A673 (cell line): Measurements from ENCODE around the gene TPPP. TPM values are rescaled to one million over a fixed set of nuclear protein-coding genes. Genes with fewer than 3 reads are reported as not detected.

Experiments
- BruUV-seq: library from RNA; stranded (reverse); fragments of 400-500 nt; replicated peaks from 2 replicates; lab custom pipeline; 2021; lab: Mats Ljungman, UMichigan
- CTCF ChIA-PET: fragments of 300-600 bp; sonication (Branson Sonifier 250); formaldehyde crosslinking; loops from one replicate; lab custom pipeline; 2022; ENCODE audit warnings: antibody characterized with exemption; lab: Charles Lee
- POLR2A ChIA-PET: fragments of 300-600 bp; sonication (Branson Sonifier 250); formaldehyde crosslinking; loops from one replicate; lab custom pipeline; 2022; ENCODE audit warnings: antibody characterized with exemption; ENCODE audit not compliant: low non-redundant PET; lab: Charles Lee
- DNase-seq: peaks from one replicate; pipeline ENCODE4 v3.0.0-alpha.2; 2015; ENCODE audit warnings: low spot score
- H3K27ac ChIP-seq: fragments of 200-600 bp; sonication (generic); 2 replicates; pipeline ENCODE4 v1.5.1; 2016; ENCODE audit warnings: mixed run types, low read depth, mild to moderate bottlenecking, mixed read lengths, antibody characterized with exemption, low read length; ENCODE audit not compliant: poor library complexity, severe bottlenecking
- H3K27me3 ChIP-seq: fragments of 200-600 bp; sonication (generic); replicated peaks from 2 replicates; pipeline ENCODE4 v1.6.1; 2017; ENCODE audit warnings: mixed run types, low read depth, mild to moderate bottlenecking, mixed read lengths, antibody characterized with exemption, low read length; ENCODE audit not compliant: insufficient read depth, poor library complexity
- H3K36me3 ChIP-seq: fragments of 200-600 bp; sonication (generic); 2 replicates; pipeline ENCODE4 v1.6.1; 2016; ENCODE audit warnings: mixed run types, mild to moderate bottlenecking, mixed read lengths, antibody characterized with exemption, low read length; ENCODE audit not compliant: insufficient read depth, poor library complexity, severe bottlenecking
- H3K4me1 ChIP-seq: fragments of 200-600 bp; sonication (generic); 2 replicates; pipeline ENCODE4 v1.6.1; 2017; ENCODE audit warnings: mixed run types, mild to moderate bottlenecking, mixed read lengths, antibody characterized with exemption, low read length; ENCODE audit not compliant: insufficient read depth, poor library complexity, severe bottlenecking
- H3K4me3 ChIP-seq: fragments of 200-600 bp; sonication (generic); 2 replicates; pipeline ENCODE4 v1.5.1; 2016; ENCODE audit warnings: low read depth, mixed run types, mild to moderate bottlenecking, mixed read lengths, low read length; ENCODE audit not compliant: poor library complexity, severe bottlenecking
- H3K9me3 ChIP-seq: fragments of 200-600 bp; sonication (generic); 2 replicates; pipeline ENCODE4 v1.6.1; 2016; ENCODE audit warnings: mixed run types, low read depth, mild to moderate bottlenecking, mixed read lengths, antibody characterized with exemption, low read length; ENCODE audit not compliant: poor library complexity, severe bottlenecking
- CTCF ChIP-seq: fragments of 300-800, 200-600 bp; sonication (generic); conservative IDR thresholded peaks from 2 replicates; pipeline ENCODE4 v1.5.1; 2017; ENCODE audit warnings: low read depth, mild to moderate bottlenecking, antibody characterized with exemption, low read length, moderate library complexity, mixed read lengths
- EZH2 ChIP-seq: fragments of 200-600 bp; sonication (generic); IDR thresholded peaks from 2 replicates; pipeline ENCODE4 v1.6.1; 2017; ENCODE audit warnings: borderline replicate concordance, low read depth, mild to moderate bottlenecking, mixed read lengths, antibody characterized with exemption, low read length; ENCODE audit not compliant: poor library complexity, severe bottlenecking
- intact Hi-C: fragments of 100-400 bp; cut with micrococcal nuclease; formaldehyde crosslinking; loops from one replicate; pipeline ENCODE4 v1.10.0; 2022; ENCODE audit not compliant: unreplicated experiment
- total RNA-seq: library from RNA; stranded (reverse); gene quantifications from 2 replicates; pipeline ENCODE4 v1.2.3, GENCODE V29; 2021

TPPP gene
- total RNA-seq, 1 experiment from 2014 or later, result 0.19 TPM

DNA sequence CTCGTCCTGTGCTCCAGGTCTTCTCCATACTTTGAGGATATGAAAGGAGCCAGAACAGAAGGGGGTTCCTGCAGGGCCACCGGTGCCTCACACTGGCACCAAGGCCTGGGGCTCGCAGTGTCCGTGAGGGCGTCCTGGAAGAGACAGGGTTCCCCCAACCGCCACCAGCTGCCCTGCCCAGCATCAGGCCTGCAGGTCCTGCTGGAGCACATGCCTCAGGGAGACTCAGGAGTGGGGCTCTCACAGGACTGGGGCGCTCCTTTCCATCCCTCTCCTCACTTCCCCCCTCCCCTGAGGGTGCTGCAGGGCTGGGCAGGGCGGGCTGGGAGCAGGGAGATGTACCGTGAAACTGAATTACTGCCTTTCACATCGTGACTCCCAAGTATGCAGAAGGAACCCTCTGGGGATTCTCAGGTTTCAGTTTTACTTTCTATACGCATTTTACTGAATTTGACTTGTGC is 49.3 kb downstream of the TPPP start:
- H3K9me3 ChIP-seq, result no peaks in the 10 kb centered on the region
- TF ChIP-seq CTCF, result no peak
- no peak for TF ChIP-seq EZH2
- BruUV-seq, result no TSS peak
- H3K4me3 ChIP-seq, result no peak overlapping the region
- peaks cover 58% of the 10 kb centered on the region for H3K36me3 ChIP-seq
- POLR2A ChIA-PET, result interaction anchor here (0.5 kb wide), 1 partner anchor 482 kb away, joined by 7 read pairs; no protein-coding TSS in a partner anchor
- no peaks in the 10 kb centered on the region for H3K27me3 ChIP-seq
- intact Hi-C loops, result no loop called here
- CTCF ChIA-PET, result no interaction called here
- DNase-seq, result peak; percentile 34
- H3K4me1 ChIP-seq, result no peaks in the 10 kb centered on the region
- no peak overlapping the region for H3K27ac ChIP-seq

- CTCF ChIA-PET, result no interaction called here
- intact Hi-C loops, result no loop called here
- Histone ChIP-seq H3K9me3 (no peaks in the 10 kb centered on the region), H3K4me3 (no peak overlapping the region), H3K4me1 (no peaks in the 10 kb centered on the region), H3K27ac (no peak overlapping the region), H3K27me3 (no peaks in the 10 kb centered on the region), H3K36me3 (peaks cover 58% of the 10 kb centered on the region)
- TF ChIP-seq CTCF (no peak), EZH2 (no peak)
- BruUV-seq, result no TSS peak
- POLR2A ChIA-PET, result interaction anchor here (0.5 kb wide), 1 partner anchor 483 kb away, joined by 7 read pairs; no protein-coding TSS in a partner anchor
- no peak for DNase-seq
Measured at GRCh38 chr5:643351-643801, 49.8 kb downstream of the TPPP start.

- no peak for TF ChIP-seq EZH2
- TF ChIP-seq CTCF, result no peak
- CTCF ChIA-PET, result no interaction called here
- intact Hi-C loops, result no loop called here
- no TSS peak for BruUV-seq
- no peak for DNase-seq
- no peaks in the 10 kb centered on the region for H3K27me3 ChIP-seq
- peaks cover 57% of the 10 kb centered on the region for H3K36me3 ChIP-seq
- no peak overlapping the region for H3K27ac ChIP-seq
- H3K4me1 ChIP-seq, result no peaks in the 10 kb centered on the region
- POLR2A ChIA-PET, result no interaction called here
- H3K4me3 ChIP-seq, result no peak overlapping the region
- H3K9me3 ChIP-seq, result no peaks in the 10 kb centered on the region
Measured at GRCh38 chr5:642481-642880, 50.7 kb downstream of the TPPP start.
